ENCODE measurements around the gene EHBP1L1.

The EHBP1L1 gene

GRCh38 chr11:65593518-65594414 is 17.9 kb downstream of the EHBP1L1 start:
- DNase-seq (ENCODE audit: low spot score) = peak; percentile 79
- in situ Hi-C loops (cut with MboI; ENCODE audit: low pct_unique_long_range_greater_than_20kb, low sequenced_read_pairs, unreplicated experiment) = no loop called here
- TF ChIP-seq CTCF (IDR thresholded peaks at IDR 0.05; ENCODE audit: extremely low read depth, insufficient read depth, missing control alignments) = peak; percentile 64

GRCh38 chr11:65595131-65595530 is 19.3 kb downstream of the EHBP1L1 start:
- TF ChIP-seq CTCF (IDR thresholded peaks at IDR 0.05; ENCODE audit: extremely low read depth, insufficient read depth, missing control alignments) = no peak
- in situ Hi-C loops (cut with MboI; ENCODE audit: low pct_unique_long_range_greater_than_20kb, low sequenced_read_pairs, unreplicated experiment) = no loop called here
- DNase-seq (ENCODE audit: low spot score) = no peak

- in situ Hi-C loops (cut with MboI; ENCODE audit: low pct_unique_long_range_greater_than_20kb, low sequenced_read_pairs, unreplicated experiment) = no loop called here
- TF ChIP-seq CTCF (IDR thresholded peaks at IDR 0.05; ENCODE audit: extremely low read depth, insufficient read depth, missing control alignments) = no peak
- DNase-seq (ENCODE audit: low spot score) = no peak
These were observed 19.9 kb downstream of the EHBP1L1 start, which contains the start of gene KCNK7 for GRCh38 chr11:65595543-65596281. Gene KCNK7, minus strand, starts transcription at chr11:65595800. Its CDS starts 28 bp downstream, at chr11:65595772.

GRCh38 chr11:65596520-65596919 is 20.7 kb downstream of the EHBP1L1 start:
- no peak for TF ChIP-seq CTCF (IDR thresholded peaks at IDR 0.05; ENCODE audit: extremely low read depth, insufficient read depth, missing control alignments)
- DNase-seq (ENCODE audit: low spot score) = no peak
- in situ Hi-C loops (cut with MboI; ENCODE audit: low pct_unique_long_range_greater_than_20kb, low sequenced_read_pairs, unreplicated experiment) = no loop called here

GRCh38 chr11:65598258-65598699 is 22.4 kb downstream of the EHBP1L1 start:
- DNase-seq (ENCODE audit: low spot score) = no peak
- in situ Hi-C loops (cut with MboI; ENCODE audit: low pct_unique_long_range_greater_than_20kb, low sequenced_read_pairs, unreplicated experiment) = no loop called here
- no peak for TF ChIP-seq CTCF (IDR thresholded peaks at IDR 0.05; ENCODE audit: extremely low read depth, insufficient read depth, missing control alignments)

- DNase-seq (ENCODE audit: low spot score) = no peak
- in situ Hi-C loops (cut with MboI; ENCODE audit: low pct_unique_long_range_greater_than_20kb, low sequenced_read_pairs, unreplicated experiment) = no loop called here
- TF ChIP-seq CTCF (IDR thresholded peaks at IDR 0.05; ENCODE audit: extremely low read depth, insufficient read depth, missing control alignments) = no peak
These were observed 23.5 kb downstream of the EHBP1L1 start for GRCh38 chr11:65599216-65599954.

Data from GM13977 (cell line).